Stomach (tissue), 9 donors: ENCODE data around the gene RAPSN. TPM values are rescaled to one million over a fixed set of nuclear protein-coding genes. Genes with fewer than 3 reads are reported as not detected.

Source experiments
- DNase-seq, 2 donors: peaks; one replicate each; pipeline versions ENCODE4 v3.0.0 to v3.0.0-alpha.2; 2013 to 2019
- H3K27ac ChIP-seq, 5 donors: fragments of 200-600 bp in 4 of 5; sonication (generic) in 4 of 5; one replicate each; pipeline ENCODE4 v1.5.1; 2013 to 2019; ENCODE audit warnings: mild to moderate bottlenecking in 1 of 5, moderate library complexity in 1 of 5
- H3K27me3 ChIP-seq, 3 donors: fragments of 200-600 bp; sonication (generic); one replicate each; pipeline ENCODE4 v1.5.1; 2017 to 2019; ENCODE audit warnings: mixed run types in 1 of 3
- H3K36me3 ChIP-seq, 4 donors: fragments of 200-600 bp; sonication (generic); 1 replicate in 3 of 4; 2 replicates in 1 of 4; pipeline ENCODE4 v1.5.1; 2016 to 2019
- H3K4me1 ChIP-seq, 4 donors: fragments of 200-600 bp; sonication (generic); one replicate each; pipeline ENCODE4 v1.5.1; 2016 to 2019
- H3K4me3 ChIP-seq, 4 donors: fragments of 200-600 bp; sonication (generic) in 3 of 4; one replicate each; pipeline ENCODE4 v1.5.1; 2016 to 2019; ENCODE audit warnings: mild to moderate bottlenecking in 1 of 4
- H3K9me3 ChIP-seq, 4 donors: fragments of 200-600 bp; sonication (generic); one replicate each; pipeline ENCODE4 v1.5.1; 2016 to 2019
- CTCF ChIP-seq, 7 experiments: fragments of 450-650 bp in 4 of 7; fragments of 200-600 bp in 3 of 7; sonication (generic) in 3 of 7; IDR thresholded peaks; one replicate each; pipeline ENCODE4 v1.5.1; 2016 to 2019; ENCODE audit warnings: antibody characterized with exemption in 7 of 7, control low read depth in 2 of 7, mild to moderate bottlenecking in 1 of 7
- EP300 ChIP-seq: sonication (generic); formaldehyde crosslinking; IDR thresholded peaks from one replicate; pipeline ENCODE4 v1.6.1; 2017; ENCODE audit warnings: antibody characterized with exemption
- POLR2A ChIP-seq, 4 donors: fragments of 450-650 bp; IDR thresholded peaks; one replicate each; pipeline ENCODE4 v1.6.1; 2016; ENCODE audit warnings: antibody characterized with exemption in 4 of 4, control low read depth in 2 of 4, mild to moderate bottlenecking in 1 of 4, moderate library complexity in 1 of 4
- POLR2AphosphoS5 ChIP-seq, 3 donors: sonication (generic); formaldehyde crosslinking; IDR thresholded peaks; one replicate each; pipeline ENCODE4 v1.6.1; 2016; ENCODE audit warnings: antibody characterized with exemption in 3 of 3
- WGBS, 5 donors: extraction: QIAGEN DNeasy Blood & Tissue Kit in 3 of 5; methylation state at CpG; one replicate each; pipeline versions ENCODE4 v1.1.5 to v1.1.7; 2013 to 2018; 5-methylcytosine and 5-hydroxymethylcytosine counted together
- intact Hi-C: fragments of 100-400 bp; cut with DNase I; formaldehyde crosslinking; loops from one replicate; pipeline ENCODE4 v1.15.1; 2023; ENCODE audit warnings: low total_unique reads
- polyA plus RNA-seq, 3 donors: library from polyadenylated mRNA; stranded (reverse); fragments of 200-250 nt; gene quantifications; one replicate each; pipeline ENCODE4 v1.2.3, GENCODE V29; 2013
- total RNA-seq, 5 donors: library from RNA; depleted of rRNA; stranded (reverse); fragments of >200 nt; gene quantifications; one replicate each; pipeline versions ENCODE4 v1.1.0 to v1.2.3, GENCODE V29; 2014 to 2016
- donor health status: healthy with polysubstance abuse.
- donor health status: Bipolar disorder and iron deficiency.
- donor health status: healthy.

RAPSN gene
- total and polyA plus RNA-seq, 8 donors: 0.20 to 1.2 (median 1.1) TPM; not detected in 5

DNA sequence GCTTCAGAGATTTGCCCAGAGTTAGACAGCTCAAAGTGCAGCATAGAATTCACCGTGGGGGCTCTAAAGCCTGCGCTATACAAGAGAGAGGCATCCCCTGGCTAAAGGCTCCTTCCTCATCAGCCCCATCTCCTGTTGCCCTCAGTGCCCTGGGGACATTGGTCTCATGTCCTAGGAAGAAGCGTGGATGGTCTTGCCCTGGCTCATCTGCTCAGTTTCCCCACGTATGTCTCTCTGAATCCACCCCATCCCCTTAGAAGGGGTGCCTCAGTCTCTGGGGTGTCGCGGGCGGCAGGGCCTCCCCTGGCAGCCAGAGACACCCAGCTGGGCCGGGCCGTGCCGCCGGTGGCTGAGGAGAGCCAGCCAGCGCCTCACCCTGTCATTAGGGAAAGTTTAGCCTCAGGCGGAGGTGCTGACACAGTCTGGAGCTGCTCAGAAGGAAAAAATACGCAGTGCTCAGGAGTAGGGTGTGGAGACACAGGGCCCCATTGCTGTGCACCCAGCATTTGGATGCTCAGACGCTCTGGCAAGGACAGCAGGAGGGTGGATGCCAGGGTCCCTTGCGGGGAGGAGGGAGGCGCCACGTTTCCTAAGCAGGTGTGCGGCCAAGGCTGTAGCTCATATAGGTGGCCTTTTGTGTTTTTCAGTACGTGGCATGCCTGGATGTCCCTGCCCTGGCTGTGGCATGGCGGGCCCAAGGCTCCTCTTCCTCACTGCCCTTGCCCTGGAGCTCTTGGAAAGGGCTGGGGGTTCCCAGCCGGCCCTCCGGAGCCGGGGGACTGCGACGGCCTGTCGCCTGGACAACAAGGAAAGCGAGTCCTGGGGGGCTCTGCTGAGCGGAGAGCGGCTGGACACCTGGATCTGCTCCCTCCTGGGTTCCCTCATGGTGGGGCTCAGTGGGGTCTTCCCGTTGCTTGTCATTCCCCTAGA, 39.2 kb downstream of the RAPSN start:
- Histone ChIP-seq H3K4me3 (peak overlapping the region; percentile 74 to 85 (median 77)), H3K9me3 (no peaks in the 10 kb centered on the region), H3K36me3 (peaks cover 11 to 46% (median 44%) of the 10 kb centered on the region in 4 donors), H3K27me3 (no peaks in the 10 kb centered on the region), H3K27ac (peak overlapping the region; percentile 93 to 97 (median 93)), H3K4me1 (peaks cover 27 to 65% (median 47%) of the 10 kb centered on the region in 4 donors)
- WGBS, 5 donors: 58 to 80% (median 73%) methylated on average over 21 to 31 of the region's 31 CpGs
- TF ChIP-seq EP300: no peak
- peak in 1 of 2 donors; percentile 18 for DNase-seq
- intact Hi-C loops: no loop called here

GRCh38 chr11:47408598-47409439, 40.1 kb downstream of the RAPSN start:
- intact Hi-C loops: no loop called here
- peak; percentile 51 to 72 for DNase-seq
- 2 to 6% (median 2%) methylated on average over 26 to 50 of the region's 50 CpGs for WGBS, 5 donors

DNA sequence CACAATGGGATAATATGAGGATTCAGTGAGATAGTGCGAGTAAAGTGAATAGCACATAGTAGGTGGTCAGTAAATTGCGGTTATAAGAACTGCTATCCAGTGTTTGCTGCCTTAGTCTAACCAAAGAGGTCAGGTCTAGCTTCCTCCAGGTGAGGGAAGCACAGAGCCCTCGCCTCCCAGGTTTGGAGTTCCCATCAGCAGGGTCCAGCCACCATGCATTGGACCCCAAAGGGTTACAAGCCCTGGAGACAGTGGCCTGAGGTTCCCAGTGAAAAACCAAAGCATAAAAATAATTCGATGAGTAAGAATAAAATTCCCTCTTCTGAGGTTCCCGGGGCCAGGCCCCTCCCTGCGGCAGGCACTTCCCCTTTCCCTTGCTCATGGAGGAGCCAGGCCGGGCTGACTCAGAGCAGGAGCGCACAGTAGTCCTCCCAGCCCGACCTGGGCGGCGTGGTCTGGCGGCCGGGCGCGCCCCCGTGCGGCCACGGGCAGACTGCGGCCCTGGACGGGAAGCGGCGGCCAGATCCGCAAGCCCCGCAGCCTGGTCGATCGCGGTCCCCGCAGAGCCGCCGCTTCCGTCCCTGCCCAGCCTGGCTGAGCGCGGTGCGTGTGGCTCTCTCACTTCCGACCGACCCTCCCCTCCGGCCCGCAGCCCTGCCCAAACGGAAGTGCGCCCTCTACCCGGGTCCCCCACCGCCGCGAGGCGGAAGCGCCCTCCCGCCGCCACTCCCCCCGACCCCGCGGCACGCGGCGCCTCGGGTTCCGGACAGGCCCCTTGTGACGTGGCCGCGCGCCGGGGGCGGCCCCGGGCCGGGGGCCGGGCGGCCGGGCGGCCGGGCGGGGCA, 41.0 kb downstream of the RAPSN start, which contains the start of gene SLC39A13:
TSS of gene SLC39A13 (plus strand) at position 845 of the 845 bp plus-strand sequence. CDS start 1,505 bp downstream, outside the sequence.
- intact Hi-C loops: no loop called here
- H3K4me1 ChIP-seq: peaks cover 27 to 50% (median 39%) of the 10 kb centered on the region in 4 donors
- H3K4me3 ChIP-seq: peak within 1 kb of the TSS; percentile 74 to 85 (median 77)
- 1 to 4% (median 1%) methylated on average over 24 to 70 of the region's 70 CpGs for WGBS, 5 donors
- peak within 1 kb of the TSS; percentile 93 to 97 (median 95) for H3K27ac ChIP-seq
- DNase-seq: peak; percentile 95 to 98
- H3K27me3 ChIP-seq: no peaks in the 10 kb centered on the region
- no peaks in the 10 kb centered on the region for H3K9me3 ChIP-seq
- peaks cover 4 to 29% (median 26%) of the 10 kb centered on the region in 4 donors for H3K36me3 ChIP-seq
- peak; percentile 63 to 98 (median 95) for TF ChIP-seq POLR2AphosphoS5 (IDR thresholded peaks at IDR 0.05)
- TF ChIP-seq CTCF (IDR thresholded peaks at IDR 0.05): peak in 5 of 7 experiments; percentile 38 to 88 (median 71)
- peak in 1 of 4 donors; percentile 56 for TF ChIP-seq POLR2A (IDR thresholded peaks at IDR 0.05)
- TF ChIP-seq EP300: no peak

More at GRCh38 chr11:47408598-47409439, 40.1 kb downstream of the RAPSN start:
- H3K4me1 ChIP-seq: peaks cover 27 to 57% (median 43%) of the 10 kb centered on the region in 4 donors
- peaks cover 9 to 38% (median 35%) of the 10 kb centered on the region in 4 donors for H3K36me3 ChIP-seq
- H3K27me3 ChIP-seq: no peaks in the 10 kb centered on the region
- TF ChIP-seq POLR2AphosphoS5 (IDR thresholded peaks at IDR 0.05) (peak in 1 of 3 donors; percentile 54), EP300 (no peak)
- H3K9me3 ChIP-seq: no peaks in the 10 kb centered on the region
- peak overlapping the region; percentile 74 to 85 (median 77) for H3K4me3 ChIP-seq
- peak overlapping the region; percentile 93 to 97 (median 93) for H3K27ac ChIP-seq

DNA sequence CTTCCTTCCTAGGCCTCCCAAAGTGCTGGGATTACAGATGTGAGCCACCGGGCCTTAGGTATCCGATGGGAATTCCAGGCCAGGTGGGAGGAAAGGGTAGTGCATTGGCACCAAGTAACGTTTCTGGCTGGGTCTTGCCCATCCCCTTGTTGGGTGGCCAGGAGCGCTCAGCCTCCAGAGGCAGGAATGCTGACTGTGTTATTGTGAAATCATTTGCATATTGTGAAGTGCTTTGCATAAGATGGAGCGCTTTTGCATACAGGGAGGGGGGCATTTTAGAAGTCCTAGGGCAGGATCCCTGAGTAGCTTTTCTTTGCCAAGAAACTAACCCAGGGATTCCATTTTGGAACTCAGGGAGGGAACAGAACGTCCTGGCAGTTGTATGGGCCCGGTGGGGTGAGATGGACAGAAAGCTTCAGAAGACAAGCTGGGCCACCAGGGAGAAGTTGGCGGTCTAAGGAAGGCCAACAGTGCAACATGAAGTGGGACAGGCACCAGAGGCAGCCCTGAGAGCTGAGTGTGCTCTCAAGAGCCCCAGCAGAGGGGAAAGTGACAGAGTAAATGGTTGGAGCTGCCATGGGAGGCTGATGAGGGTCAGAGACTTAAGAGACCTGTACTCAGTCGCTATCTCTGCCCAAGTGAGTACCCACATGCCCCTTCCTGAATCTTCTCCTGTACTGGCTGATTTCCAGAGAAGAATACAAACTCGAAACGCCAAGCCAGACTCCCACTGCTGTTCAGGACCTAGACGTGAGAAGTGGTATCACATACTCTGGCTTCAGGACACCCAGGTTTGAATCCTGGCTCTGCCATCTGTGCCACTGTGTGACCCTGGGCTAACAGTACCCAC, 41.8 kb downstream of the RAPSN start:
- Histone ChIP-seq H3K27me3 (no peaks in the 10 kb centered on the region), H3K4me1 (peaks cover 27 to 47% (median 37%) of the 10 kb centered on the region in 4 donors), H3K4me3 (peak overlapping the region; percentile 74 to 85 (median 77)), H3K36me3 (peaks cover 3 to 23% (median 21%) of the 10 kb centered on the region in 4 donors), H3K27ac (peak overlapping the region; percentile 90 to 97 (median 95)), H3K9me3 (no peaks in the 10 kb centered on the region)
- DNase-seq: peak in 1 of 2 donors; percentile 21
- intact Hi-C loops: no loop called here
- 46 to 60% (median 56%) methylated on average over 12 of the region's 12 CpGs for WGBS, 5 donors
- TF ChIP-seq POLR2A (IDR thresholded peaks at IDR 0.05) (no peak), EP300 (no peak), POLR2AphosphoS5 (IDR thresholded peaks at IDR 0.05) (no peak), CTCF (IDR thresholded peaks at IDR 0.05) (no peak)
